ENCODE results near the gene NES. TPM values are rescaled to one million over a fixed set of nuclear protein-coding genes. Genes with fewer than 3 reads are reported as not detected.

Gene NES
- polyA plus RNA-seq, 1 of the 3 experiments (the other 2 are of a cell fraction): 15.8 TPM

DNA sequence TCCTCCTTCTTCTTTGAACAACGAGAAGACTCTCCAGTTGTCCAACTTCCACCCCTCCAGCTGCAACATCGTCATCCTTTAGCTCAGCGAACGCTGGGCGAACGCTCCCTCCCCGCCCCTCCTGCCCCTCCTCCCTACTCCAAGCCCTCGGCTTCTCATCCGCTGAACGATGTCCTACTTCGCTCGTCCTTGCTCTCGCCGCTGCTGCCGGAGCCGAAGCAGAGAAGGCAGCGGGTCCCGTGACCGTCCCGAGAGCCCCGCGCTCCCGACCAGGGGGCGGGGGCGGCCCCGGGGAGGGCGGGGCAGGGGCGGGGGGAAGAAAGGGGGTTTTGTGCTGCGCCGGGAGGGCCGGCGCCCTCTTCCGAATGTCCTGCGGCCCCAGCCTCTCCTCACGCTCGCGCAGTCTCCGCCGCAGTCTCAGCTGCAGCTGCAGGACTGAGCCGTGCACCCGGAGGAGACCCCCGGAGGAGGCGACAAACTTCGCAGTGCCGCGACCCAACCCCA lies 35.4 kb downstream of the NES start, which contains the start of gene BCAN:
Gene BCAN (plus strand): TSS at position 357 of the 504 bp plus-strand sequence. CDS start 3,938 bp downstream, outside the sequence.
- DNase-seq: peak; percentile 86
- Histone ChIP-seq H3K4me1 (ENCODE audit: control insufficient read depth in 1 of 2, insufficient read depth in 2 of 2, low read depth in 1 of 2, low read length in 1 of 2) (peaks cover 0 to 34% of the 10 kb centered on the region in 2 experiments; a peak in 1 of 4 replicates), H3K9ac (no peak within 1 kb of the TSS), H2AFZ (ENCODE audit: low read depth) (no peak within 1 kb of the TSS; the same call in 1 of the 2 replicates), H3K36me3 (replicated peaks in 1 of 2; ENCODE audit: control insufficient read depth in 1 of 2, insufficient read depth in 2 of 2, low read length in 1 of 2) (no peaks in the 10 kb centered on the region), H3K4me3 (ENCODE audit: low read depth in 2 of 2, low read length in 1 of 2) (peak within 1 kb of the TSS; percentile 39 to 46), H3K27me3 (ENCODE audit: insufficient read depth) (peaks cover 35% of the 10 kb centered on the region), H3K9me3 (no peaks in the 10 kb centered on the region), H3K9me2 (no peaks in the 10 kb centered on the region), H4K20me1 (ENCODE audit: insufficient read depth) (no peaks in the 10 kb centered on the region), H3K4me2 (peak within 1 kb of the TSS; percentile 77), H3F3A (replicated peaks; ENCODE audit: insufficient read depth) (peaks cover 5% of the 10 kb centered on the region), H3K79me2 (ENCODE audit: insufficient read depth) (no peaks in the 10 kb centered on the region), H3K27ac (ENCODE audit: low read depth in 2 of 2, low read length in 1 of 2) (no peak within 1 kb of the TSS)
- ChIA-PET CTCF (interaction anchor here (0.6 to 17.8 kb wide), 11 partner anchors 15 to 265 kb away, joined by 3 to 252 read pairs (median 4); no protein-coding TSS in a partner anchor), POLR2A (no interaction called here)
- 19% methylated on average over 19 of the region's 46 CpGs for WGBS (ENCODE audit: low lambda C conversion rate)
- TF ChIP-seq MXI1 (IDR thresholded peaks at IDR 0.05; ENCODE audit: low read depth, low read length) (0 out of 2 replicates have a peak, but pooled peaks have one; percentile 24), USF1 (IDR thresholded peaks at IDR 0.05; ENCODE audit: borderline replicate concordance, low read depth) (no peak), ELF1 (IDR thresholded peaks at IDR 0.05) (no peak)

- no peaks in the 10 kb centered on the region for H3K9me2 ChIP-seq
- no peak overlapping the region for H3K9ac ChIP-seq
- peaks cover 43% of the 10 kb centered on the region for H3K27me3 ChIP-seq (ENCODE audit: insufficient read depth)
- POLR2A ChIA-PET: no interaction called here
- H4K20me1 ChIP-seq (ENCODE audit: insufficient read depth): no peaks in the 10 kb centered on the region
- H2AFZ ChIP-seq (ENCODE audit: low read depth): no peak overlapping the region
- peak overlapping the region; percentile 77 for H3K4me2 ChIP-seq
- peak overlapping the region; percentile 32 to 46; a peak in 3 of 4 replicates for H3K4me3 ChIP-seq (ENCODE audit: low read depth in 2 of 2, low read length in 1 of 2)
- no peaks in the 10 kb centered on the region for H3K9me3 ChIP-seq
- 80% methylated on average over 5 of the region's 6 CpGs for WGBS (ENCODE audit: low lambda C conversion rate)
- H3K4me1 ChIP-seq (ENCODE audit: control insufficient read depth in 1 of 2, insufficient read depth in 2 of 2, low read depth in 1 of 2, low read length in 1 of 2): peaks cover 0 to 34% of the 10 kb centered on the region in 2 experiments; a peak in 1 of 4 replicates
- TF ChIP-seq MEF2A (IDR thresholded peaks at IDR 0.05; ENCODE audit: borderline replicate concordance, low read depth) (no peak), USF2 (IDR thresholded peaks at IDR 0.05; ENCODE audit: borderline replicate concordance, low read depth, low read length) (no peak), CHD2 (IDR thresholded peaks at IDR 0.05; ENCODE audit: low read length, partially characterized antibody) (no peak), TEAD4 (IDR thresholded peaks at IDR 0.05; ENCODE audit: borderline replicate concordance, insufficient read depth) (no peak), TCF12 (IDR thresholded peaks at IDR 0.05) (no peak), RFX5 (IDR thresholded peaks at IDR 0.05; ENCODE audit: low read length) (no peak), YY1 (IDR thresholded peaks at IDR 0.05; ENCODE audit: low read depth) (no peak), NFIC (IDR thresholded peaks at IDR 0.05; ENCODE audit: borderline replicate concordance) (no peak), FOSL2 (IDR thresholded peaks at IDR 0.05; ENCODE audit: borderline replicate concordance, low read depth) (no peak), FOXJ3 (CRISPR knock-in tag; IDR thresholded peaks at IDR 0.05) (no peak)
- peaks cover 5% of the 10 kb centered on the region for H3F3A ChIP-seq (replicated peaks; ENCODE audit: insufficient read depth)
- no peak for DNase-seq
- CTCF ChIA-PET: interaction anchor here (0.6 to 17.8 kb wide), 10 partner anchors 14 to 265 kb away, joined by 3 to 252 read pairs (median 4); no protein-coding TSS in a partner anchor
- no peaks in the 10 kb centered on the region for H3K36me3 ChIP-seq (replicated peaks in 1 of 2; ENCODE audit: control insufficient read depth in 1 of 2, insufficient read depth in 2 of 2, low read length in 1 of 2)
- H3K79me2 ChIP-seq (ENCODE audit: insufficient read depth): no peaks in the 10 kb centered on the region
- H3K27ac ChIP-seq (ENCODE audit: low read depth in 2 of 2, low read length in 1 of 2): no peak overlapping the region
Observed at GRCh38 chr1:156640842-156641706, 36.1 kb downstream of the NES start.

Measured in SK-N-SH (cell line).